Measurements from ENCODE around the gene BRD1.

DNA sequence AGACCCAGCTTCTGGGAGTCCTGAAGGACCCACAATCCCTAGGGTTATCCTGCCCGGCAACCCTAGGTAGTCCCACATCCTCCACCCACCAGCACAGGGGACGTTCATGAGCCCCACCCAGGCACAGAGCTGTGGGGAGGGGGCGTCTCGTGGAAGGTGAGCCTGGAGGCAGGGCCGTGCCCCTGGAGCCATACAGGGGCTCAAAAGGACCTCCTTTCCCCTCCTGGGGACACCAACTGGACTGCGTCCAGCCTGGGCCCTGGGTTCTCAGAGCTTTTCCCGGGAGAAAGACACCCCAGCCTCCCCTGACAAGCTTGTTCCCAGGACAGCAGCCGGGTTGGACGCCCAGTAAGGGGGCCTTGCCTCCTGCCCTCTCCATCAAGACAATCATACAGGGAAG lies 78.4 kb downstream of the BRD1 start:
- no peak for TF ChIP-seq CTCF (IDR thresholded peaks at IDR 0.05 in 4 of 5, conservative IDR thresholded peaks at IDR 0.05 in 1 of 5)
- no peak for TF ChIP-seq POLR2A (IDR thresholded peaks at IDR 0.05)

Measured in gastrocnemius medialis (tissue), 4 donors.